HL-60 (cell line): ENCODE measurements around the gene ANKRD1.

Experiments used
- CTCF ChIP-seq: IDR thresholded peaks from one replicate; pipeline ENCODE4 v1.5.1; 2011; ENCODE audit warnings: low read length, control low read depth, inconsistent platforms; ENCODE audit not compliant: insufficient read depth
- GABPA ChIP-seq: IDR thresholded peaks from 2 replicates; pipeline ENCODE4 v1.6.1; 2012; ENCODE audit warnings: low read depth
- POLR2AphosphoS5 ChIP-seq: IDR thresholded peaks from 2 replicates; pipeline ENCODE4 v1.6.1; 2012; ENCODE audit warnings: low read depth
- REST ChIP-seq: IDR thresholded peaks from 2 replicates; pipeline ENCODE4 v1.6.1; 2012; ENCODE audit warnings: low read depth; ENCODE audit not compliant: insufficient replicate concordance

- TF ChIP-seq CTCF = no peak
- TF ChIP-seq POLR2AphosphoS5 = no peak
- no peak for TF ChIP-seq REST
- TF ChIP-seq GABPA = no peak
Observed at GRCh38 chr10:90920986-90921666, at the start of gene ANKRD1.
